ENCODE results near the gene CLASP1. TPM values are rescaled to one million over a fixed set of nuclear protein-coding genes. Genes with fewer than 3 reads are reported as not detected.
"Not testable (repeated sequence)": the region's sequence is repeated elsewhere in the genome, so short reads cannot be mapped to it uniquely, and the experiment has no call there.

The CLASP1 gene
- total RNA-seq, 1 experiment from 2014 or later: 81.9 TPM

GRCh38 chr2:121483021-121483420, 166.2 kb downstream of the CLASP1 start:
- BruUV-seq (replicated peaks): no TSS peak
- ChIA-PET CTCF (interaction anchor here (0.7 to 1.2 kb wide), 3 partner anchors 47 to 492 kb away, joined by 3 to 5 read pairs (median 3); partner anchors contain the start of gene RNU4ATAC), POLR2A (interaction anchor here (0.7 to 9.4 kb wide), 5 partner anchors 11 to 141 kb away, joined by 3 to 109 read pairs (median 4); partner anchors contain the start of gene RNU4ATAC)
- H3K27ac Mint-ChIP-seq (ENCODE audit: low read depth, unreplicated experiment): no peak overlapping the region
- peaks cover 4% of the 10 kb centered on the region for H3K36me3 Mint-ChIP-seq (ENCODE audit: insufficient read depth, unreplicated experiment)
- no peaks in the 10 kb centered on the region for H3K27me3 Mint-ChIP-seq (ENCODE audit: insufficient read depth, unreplicated experiment)
- DNase-seq (ENCODE audit: unreplicated experiment): no peak
- peaks cover 29% of the 10 kb centered on the region for H3K4me1 Mint-ChIP-seq (ENCODE audit: insufficient read depth, unreplicated experiment)
- intact Hi-C loops (cut with micrococcal nuclease): no loop called here
- TF ChIP-seq CTCF (IDR thresholded peaks at IDR 0.05; ENCODE audit: unreplicated experiment): no peak
- H3K4me3 Mint-ChIP-seq (ENCODE audit: unreplicated experiment): no peak overlapping the region
- H3K9me3 Mint-ChIP-seq (ENCODE audit: unreplicated experiment): no peaks in the 10 kb centered on the region

GRCh38 chr2:121480826-121481225, 168.4 kb downstream of the CLASP1 start:
- Mint-ChIP-seq H3K4me3 (ENCODE audit: unreplicated experiment) (peak overlapping the region; percentile 57), H3K27me3 (ENCODE audit: insufficient read depth, unreplicated experiment) (no peaks in the 10 kb centered on the region), H3K27ac (ENCODE audit: low read depth, unreplicated experiment) (peak overlapping the region; percentile 24), H3K4me1 (ENCODE audit: insufficient read depth, unreplicated experiment) (peaks cover 42% of the 10 kb centered on the region), H3K9me3 (ENCODE audit: unreplicated experiment) (no peaks in the 10 kb centered on the region), H3K36me3 (ENCODE audit: insufficient read depth, unreplicated experiment) (peaks cover 4% of the 10 kb centered on the region)
- ChIA-PET POLR2A (interaction anchor here (0.6 to 3.9 kb wide), 10 partner anchors 9 to 167 kb away, joined by 3 to 23 read pairs (median 6); partner anchors contain the start of gene RNU4ATAC), CTCF (interaction anchor here (0.6 to 2.4 kb wide), 14 partner anchors 9 to 219 kb away, joined by 3 to 15 read pairs (median 4); partner anchors contain the start of gene RNU4ATAC)
- no TSS peak for BruUV-seq (replicated peaks)
- TF ChIP-seq CTCF (IDR thresholded peaks at IDR 0.05; ENCODE audit: unreplicated experiment): no peak
- DNase-seq (ENCODE audit: unreplicated experiment): peak; percentile 94
- intact Hi-C loops (cut with micrococcal nuclease): loop anchor here (2.0 kb wide), 1 partner anchor 48 kb away; no protein-coding TSS in a partner anchor

DNA sequence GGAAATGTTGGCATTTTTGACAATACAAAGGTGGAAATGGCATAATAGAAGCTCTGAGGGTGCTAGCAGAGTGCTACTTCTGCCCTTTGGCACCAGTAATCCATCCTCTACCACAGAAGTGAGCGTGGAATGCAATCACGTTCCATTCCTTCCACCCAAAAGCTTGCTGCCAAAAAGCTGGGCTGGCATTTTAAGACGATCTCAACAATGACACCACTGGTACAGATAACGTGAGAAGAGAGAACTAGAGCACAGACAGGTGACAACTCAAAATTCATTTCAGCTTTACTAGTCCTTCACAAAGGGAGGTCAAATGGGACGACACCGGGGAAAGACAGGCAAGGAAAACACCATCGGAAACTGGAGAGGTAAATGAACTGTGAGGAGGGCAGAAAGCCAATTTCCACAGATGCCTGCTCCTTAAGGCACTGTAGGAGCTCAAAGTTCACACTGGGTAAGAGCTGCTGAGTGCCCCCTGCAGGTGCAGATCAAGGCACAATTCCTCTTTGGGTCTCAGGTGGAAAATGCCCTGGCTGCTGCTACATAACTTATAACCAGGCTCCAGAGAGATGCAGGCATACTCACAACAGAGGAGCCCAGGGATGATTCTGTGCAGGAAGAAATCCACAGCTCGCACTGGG, 169.3 kb downstream of the CLASP1 start:
- peak; percentile 28 for TF ChIP-seq CTCF (IDR thresholded peaks at IDR 0.05; ENCODE audit: unreplicated experiment)
- ChIA-PET POLR2A (interaction anchor here (0.6 to 3.9 kb wide), 17 partner anchors 8 to 169 kb away, joined by 3 to 23 read pairs (median 4); partner anchors contain the start of genes CLASP1 and RNU4ATAC), CTCF (interaction anchor here (0.8 to 2.4 kb wide), 12 partner anchors 8 to 157 kb away, joined by 3 to 15 read pairs (median 4); partner anchors contain the start of gene RNU4ATAC)
- BruUV-seq (replicated peaks): no TSS peak
- no peaks in the 10 kb centered on the region for H3K27me3 Mint-ChIP-seq (ENCODE audit: insufficient read depth, unreplicated experiment)
- intact Hi-C loops (cut with micrococcal nuclease): loop anchor here (2.0 kb wide), 1 partner anchor 49 kb away; no protein-coding TSS in a partner anchor
- DNase-seq (ENCODE audit: unreplicated experiment): peak; percentile 82
- H3K4me3 Mint-ChIP-seq (ENCODE audit: unreplicated experiment): peak overlapping the region; percentile 49
- H3K4me1 Mint-ChIP-seq (ENCODE audit: insufficient read depth, unreplicated experiment): peaks cover 46% of the 10 kb centered on the region
- peak overlapping the region; percentile 24 for H3K27ac Mint-ChIP-seq (ENCODE audit: low read depth, unreplicated experiment)
- no peaks in the 10 kb centered on the region for H3K9me3 Mint-ChIP-seq (ENCODE audit: unreplicated experiment)
- H3K36me3 Mint-ChIP-seq (ENCODE audit: insufficient read depth, unreplicated experiment): peaks cover 4% of the 10 kb centered on the region

DNA sequence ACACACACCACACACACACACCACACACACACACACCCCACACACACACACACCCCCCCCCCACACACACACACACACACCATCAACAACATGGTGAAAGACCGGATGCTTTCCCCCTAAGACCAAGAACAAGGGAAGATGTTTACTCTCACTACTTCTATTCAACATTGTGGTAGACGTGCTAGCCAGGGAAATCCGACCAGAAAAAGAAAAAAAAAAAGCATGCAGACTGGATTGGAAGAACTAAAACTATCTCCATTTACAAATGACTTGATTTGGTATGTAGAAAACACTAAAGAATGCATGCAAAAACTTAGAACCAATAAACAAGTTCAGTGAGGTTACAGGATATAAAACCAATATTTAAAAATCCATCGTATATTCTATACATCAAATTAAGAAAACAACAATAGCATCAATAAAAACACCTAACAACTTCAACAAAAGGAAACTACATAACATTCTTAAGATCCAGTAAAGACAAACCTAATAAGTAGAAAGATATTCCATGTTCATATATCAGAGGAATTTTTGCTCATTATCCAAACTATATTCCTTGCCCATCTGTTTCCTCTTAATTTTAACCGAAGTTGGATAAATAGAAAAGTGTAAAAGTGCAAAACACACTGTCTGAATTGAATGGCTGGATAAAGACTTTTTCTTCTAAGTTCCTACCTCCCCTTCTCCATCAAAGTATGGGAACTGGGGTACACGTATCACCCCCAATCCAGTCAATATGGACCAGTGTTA, 170.1 kb downstream of the CLASP1 start:
- TF ChIP-seq CTCF (IDR thresholded peaks at IDR 0.05; ENCODE audit: unreplicated experiment): no peak
- DNase-seq (ENCODE audit: unreplicated experiment): no peak
- Mint-ChIP-seq H3K4me3 (ENCODE audit: unreplicated experiment) (no peak overlapping the region), H3K27ac (ENCODE audit: low read depth, unreplicated experiment) (peak overlapping the region; percentile 24), H3K4me1 (ENCODE audit: insufficient read depth, unreplicated experiment) (peaks cover 46% of the 10 kb centered on the region), H3K36me3 (ENCODE audit: insufficient read depth, unreplicated experiment) (no peaks in the 10 kb centered on the region), H3K9me3 (ENCODE audit: unreplicated experiment) (no peaks in the 10 kb centered on the region), H3K27me3 (ENCODE audit: insufficient read depth, unreplicated experiment) (no peaks in the 10 kb centered on the region)
- CTCF ChIA-PET: interaction anchor here (0.8 to 2.4 kb wide), 8 partner anchors 8 to 158 kb away, joined by 3 to 15 read pairs (median 4); partner anchors contain the start of gene RNU4ATAC
- POLR2A ChIA-PET: interaction anchor here (0.6 to 3.9 kb wide), 12 partner anchors 7 to 169 kb away, joined by 3 to 23 read pairs (median 4); partner anchors contain the start of gene RNU4ATAC
- intact Hi-C loops (cut with micrococcal nuclease): no loop called here
- no TSS peak for BruUV-seq (replicated peaks)

DNA sequence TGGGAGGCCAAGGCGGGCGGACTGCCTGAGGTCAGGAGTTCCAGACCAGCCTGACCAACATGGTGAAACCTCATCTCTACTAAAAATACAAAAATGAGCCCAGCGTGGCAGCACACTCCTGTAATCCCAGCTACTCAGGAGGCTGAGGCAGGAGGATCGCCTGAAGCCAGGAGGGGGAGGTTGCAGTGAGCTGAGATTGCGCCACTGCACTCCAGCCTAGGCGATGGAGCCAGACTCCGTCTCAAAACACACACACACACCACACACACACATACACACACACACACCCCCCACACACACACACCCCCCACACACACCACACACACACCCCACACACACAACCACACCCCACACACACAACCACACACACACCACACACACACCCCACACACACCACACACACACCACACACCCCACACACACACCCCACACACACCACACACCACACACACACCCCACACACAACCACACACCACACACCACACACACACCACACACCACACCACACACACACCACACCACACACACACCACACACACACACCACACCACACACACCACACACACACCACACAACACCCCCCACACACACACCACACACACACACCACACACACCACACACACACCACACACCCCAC, 170.8 kb downstream of the CLASP1 start:
- H3K27ac Mint-ChIP-seq (ENCODE audit: low read depth, unreplicated experiment); DNase-seq (ENCODE audit: unreplicated experiment); intact Hi-C loops (cut with micrococcal nuclease); H3K9me3 Mint-ChIP-seq (ENCODE audit: unreplicated experiment); BruUV-seq (replicated peaks); H3K4me3 Mint-ChIP-seq (ENCODE audit: unreplicated experiment); H3K27me3 Mint-ChIP-seq (ENCODE audit: insufficient read depth, unreplicated experiment); H3K36me3 Mint-ChIP-seq (ENCODE audit: insufficient read depth, unreplicated experiment): not testable (repeated sequence)
- ChIA-PET POLR2A (interaction anchor here (0.8 kb wide), 1 partner anchor 46 kb away, joined by 3 read pairs; no protein-coding TSS in a partner anchor), CTCF (interaction anchor here (1.3 kb wide), 1 partner anchor 12 kb away, joined by 3 read pairs; no protein-coding TSS in a partner anchor)
- H3K4me1 Mint-ChIP-seq (ENCODE audit: insufficient read depth, unreplicated experiment): peaks cover 47% of the 10 kb centered on the region

Data from MCF 10A (cell line).